NCI-H2029 treated with DMSO at 0.1 percent for 48 hours (cell line): ENCODE data around the gene CBLIF.
"Not testable (repeated sequence)": the region's sequence is repeated elsewhere in the genome, so short reads cannot be mapped to it uniquely, and the experiment has no call there.

ENCODE experiments used
- DNase-seq: peaks from one replicate; lab custom pipeline; 2025; lab: John Stamatoyannopoulos, UW

Gene CBLIF

GRCh38 chr11:59847626-59848025 is 2.3 kb upstream of the CBLIF start:
- no peak for DNase-seq

DNA sequence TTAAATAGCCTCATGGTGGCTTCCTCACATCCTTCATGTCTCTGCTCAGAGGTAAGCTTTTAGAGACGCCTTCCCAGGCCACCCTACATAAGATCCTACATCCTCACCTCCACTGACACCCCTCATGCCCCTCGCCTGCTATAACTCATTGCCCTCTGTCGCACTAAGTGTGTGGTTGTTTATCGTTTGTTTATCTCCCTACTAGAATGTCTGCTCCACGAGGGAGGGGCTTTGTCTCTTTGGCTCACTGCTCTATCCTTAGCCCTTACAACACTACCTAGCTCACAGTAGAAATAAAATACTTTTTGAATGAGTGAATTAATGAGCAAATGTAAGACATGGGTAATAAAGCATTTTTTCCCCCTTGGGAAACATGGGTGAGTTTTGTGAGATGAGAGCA is 1.3 kb upstream of the CBLIF start:
- no peak for DNase-seq

DNA sequence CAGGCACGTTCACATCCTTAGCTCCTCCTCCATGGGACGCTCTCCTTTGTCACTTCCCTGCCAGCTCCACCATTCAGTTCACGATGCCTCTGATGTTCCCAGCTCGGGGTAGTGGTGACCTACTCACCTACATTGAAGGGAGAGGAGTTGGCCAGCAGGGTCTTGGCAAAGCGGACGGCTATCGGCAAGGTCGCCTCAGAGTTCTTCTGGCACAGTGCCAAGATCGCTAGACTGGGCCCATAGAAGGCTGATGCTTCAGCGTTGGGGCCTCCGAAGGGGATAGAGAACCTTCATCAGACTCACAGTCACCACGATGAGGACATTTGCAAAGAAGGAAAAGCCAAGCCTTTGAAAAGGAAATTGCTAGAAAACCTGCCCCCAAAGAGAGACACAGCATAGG is 3.0 kb downstream of the CBLIF start:
- no peak for DNase-seq

DNA sequence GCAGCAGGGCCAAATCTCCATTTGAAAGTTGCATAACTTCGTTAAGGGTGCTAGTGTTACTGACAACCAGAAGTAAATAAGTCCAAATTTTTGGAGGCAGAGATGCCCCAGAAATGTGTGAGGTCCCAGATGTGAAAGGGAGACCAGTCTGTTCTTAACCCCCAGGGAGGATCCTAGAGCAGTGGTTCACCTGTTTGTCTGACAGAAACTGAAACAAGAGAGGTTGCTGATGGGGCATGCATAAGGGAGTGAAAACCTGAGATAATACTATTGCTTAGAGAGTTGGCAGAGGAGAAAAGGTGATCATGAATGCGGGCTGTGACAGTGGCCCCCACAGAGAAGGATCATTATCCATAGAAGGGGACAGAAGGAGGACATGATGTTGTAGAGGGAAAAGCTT is 3.8 kb downstream of the CBLIF start:
- DNase-seq, result no peak

DNA sequence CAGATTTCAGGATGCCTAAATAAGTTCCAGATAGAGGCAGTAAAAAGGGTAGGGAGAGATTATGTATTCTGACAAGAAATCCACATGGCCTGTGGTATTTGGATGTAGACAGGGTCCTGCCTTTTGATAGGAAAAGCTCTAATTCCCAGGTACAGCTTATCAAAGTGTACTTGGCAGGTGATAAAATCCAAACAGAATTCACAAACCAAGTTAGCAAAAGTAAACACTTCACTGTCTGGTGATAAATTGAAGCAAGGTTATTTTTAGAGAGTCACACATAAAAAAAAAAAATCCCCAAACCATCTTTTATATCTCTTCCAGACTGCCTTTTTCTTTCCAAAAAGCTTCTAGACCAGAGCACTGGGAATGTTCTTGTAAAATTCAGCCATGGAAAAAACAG is 5.7 kb downstream of the CBLIF start:
- DNase-seq, result no peak

- no peak for DNase-seq
Observed at GRCh38 chr11:59833602-59834001, 11.7 kb downstream of the CBLIF start.

DNA sequence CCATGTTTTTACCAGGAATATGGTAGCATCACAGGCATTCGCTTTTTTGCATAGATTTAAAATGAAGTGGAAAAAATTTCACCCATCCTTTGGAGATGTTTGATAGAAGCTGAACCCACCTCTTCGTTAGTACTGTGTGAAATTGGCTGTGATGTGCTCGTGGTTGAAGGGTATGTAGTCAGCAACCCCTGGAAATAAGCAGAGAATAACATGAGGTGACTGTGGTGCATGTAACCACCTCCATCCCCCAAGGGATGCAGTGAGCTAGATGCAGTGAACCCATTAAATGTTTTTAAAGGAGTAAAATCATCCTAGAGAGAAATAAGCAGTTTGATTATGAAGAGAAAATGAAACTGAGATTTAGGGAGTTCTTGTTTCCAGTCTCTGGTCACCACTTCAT is 15.9 kb downstream of the CBLIF start:
- DNase-seq, result no peak

- peak; percentile 14 for DNase-seq
Observed at GRCh38 chr11:59822989-59823566, 22.2 kb downstream of the CBLIF start.

DNA sequence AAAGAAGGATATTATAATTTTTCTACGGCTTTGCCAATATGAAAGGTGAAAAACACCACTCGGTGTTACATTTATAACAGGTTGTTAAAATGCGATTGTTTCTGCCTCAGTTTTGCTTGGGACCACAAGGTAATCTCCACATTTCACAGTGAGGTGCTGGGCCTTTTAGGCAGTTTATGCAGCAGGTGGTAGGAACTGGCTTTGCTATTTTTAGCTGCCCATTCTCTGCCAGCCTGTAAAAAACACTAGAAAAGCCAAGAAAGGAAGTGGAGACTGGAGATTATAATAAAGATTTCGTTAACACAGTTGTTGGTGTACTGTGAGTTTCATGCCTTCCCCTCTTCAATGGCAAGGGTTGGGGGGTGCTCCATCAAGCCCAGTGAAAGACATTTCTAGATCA is 26.7 kb downstream of the CBLIF start:
- DNase-seq, result no peak

GRCh38 chr11:59816434-59816833 is 28.9 kb downstream of the CBLIF start:
- not testable (repeated sequence) for DNase-seq

- no peak for DNase-seq
Observed at GRCh38 chr11:59815754-59816153, 29.5 kb downstream of the CBLIF start.

- no peak for DNase-seq
Observed at GRCh38 chr11:59814021-59814420, 31.3 kb downstream of the CBLIF start.

GRCh38 chr11:59813364-59813763 is 31.9 kb downstream of the CBLIF start:
- DNase-seq, result no peak

GRCh38 chr11:59812220-59812619 is 33.1 kb downstream of the CBLIF start:
- DNase-seq, result no peak

DNA sequence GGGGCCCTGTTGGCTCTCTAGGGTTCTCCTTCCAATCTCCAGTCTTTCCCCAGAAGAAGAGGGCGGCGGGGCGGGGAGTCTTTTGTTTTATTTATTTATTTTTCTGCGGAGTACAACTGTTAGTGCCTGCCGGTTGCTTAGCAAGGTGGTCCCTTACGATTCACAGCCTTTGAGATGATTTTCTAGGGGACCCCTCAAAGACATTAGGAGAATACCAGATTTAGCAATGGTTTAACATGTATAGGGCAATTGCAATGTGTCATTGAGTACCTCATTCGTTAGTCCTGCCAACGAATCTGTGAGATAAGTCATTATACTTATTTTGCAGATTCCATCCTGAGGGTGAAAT is 34.4 kb downstream of the CBLIF start:
- DNase-seq, result no peak

- peak; percentile 78 for DNase-seq
Observed at GRCh38 chr11:59810189-59810910, 34.9 kb downstream of the CBLIF start, which contains the start of gene MRPL16. TSS of gene MRPL16 (minus strand) at chr11:59810778. CDS start at chr11:59810658, 120 bp downstream.

- DNase-seq, result no peak
Observed at GRCh38 chr11:59807047-59807610, 38.2 kb downstream of the CBLIF start.

DNA sequence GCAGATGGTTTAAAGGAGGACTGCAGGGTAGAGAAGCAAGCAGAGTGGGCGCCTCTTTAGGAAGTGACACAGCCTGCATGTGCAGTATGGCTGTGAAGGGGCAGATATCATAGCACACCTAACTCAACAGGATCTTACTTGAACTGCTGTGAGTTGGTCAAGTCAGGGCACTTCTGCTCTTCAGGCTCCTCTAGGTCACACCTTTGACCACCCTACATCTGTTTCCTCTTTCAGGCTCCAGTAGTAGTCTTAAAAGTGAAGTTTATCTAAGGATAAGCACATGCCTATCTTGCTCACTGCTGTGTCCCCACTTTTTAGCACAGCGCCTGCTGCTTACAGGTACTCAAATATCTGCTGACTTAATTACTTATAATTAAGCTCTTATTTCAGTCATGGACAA is 41.2 kb downstream of the CBLIF start:
- DNase-seq, result no peak

DNA sequence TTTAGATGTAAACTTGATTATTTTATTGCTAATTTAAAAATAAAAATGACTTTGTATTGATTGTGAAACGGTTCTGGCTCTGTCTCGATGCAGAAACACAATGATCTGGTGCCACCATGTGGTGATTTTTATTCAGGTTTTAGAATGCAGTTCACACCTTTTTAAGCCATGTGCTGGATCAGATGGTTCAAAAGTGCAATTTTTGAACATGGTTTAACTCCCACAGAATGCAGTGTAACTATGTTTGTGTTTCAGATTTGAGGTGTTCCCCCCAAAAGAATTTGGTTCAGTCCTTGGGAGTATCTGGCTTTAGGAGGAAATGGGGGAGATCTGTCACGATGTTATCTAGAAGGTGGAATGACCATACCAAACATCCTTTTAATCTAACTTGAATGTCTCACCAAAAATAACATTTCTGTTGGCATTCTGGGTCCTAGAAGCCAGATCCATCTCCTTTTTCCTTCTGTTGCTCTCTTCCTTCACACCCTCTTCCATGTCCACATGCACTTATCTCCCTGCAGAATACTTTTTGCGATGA is 42.6 kb downstream of the CBLIF start:
- DNase-seq, result peak; percentile 41

DNA sequence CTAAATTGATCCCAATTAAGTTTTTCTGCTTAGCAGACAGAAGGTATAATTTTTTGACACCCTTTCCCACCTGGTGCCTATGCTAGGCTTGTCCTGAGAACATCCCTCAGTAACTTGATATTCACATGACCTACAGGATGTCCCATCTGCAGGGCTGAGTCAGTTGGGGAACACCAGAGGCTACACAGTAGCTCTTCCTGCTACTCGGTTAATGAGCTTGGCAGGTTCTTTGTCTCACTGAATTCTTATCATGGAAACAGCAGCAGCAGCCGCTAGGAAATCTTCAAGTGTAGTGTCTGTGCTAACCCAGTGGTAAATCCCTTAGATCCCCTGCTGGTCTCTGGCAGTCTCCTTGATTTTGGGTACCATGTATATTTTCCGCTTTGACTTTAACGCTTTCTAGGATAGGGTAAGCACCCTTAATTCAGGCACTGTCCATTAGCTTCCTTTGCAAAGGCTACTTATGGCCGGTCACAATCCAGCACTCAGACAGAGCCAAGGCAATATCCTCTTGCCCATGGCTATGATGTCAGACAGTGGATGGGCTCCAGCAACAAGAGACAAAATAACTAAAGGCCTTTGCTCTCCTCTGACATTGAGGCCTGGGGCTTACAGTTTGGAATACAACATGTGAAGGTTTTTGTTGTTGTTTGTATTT is 43.2 kb downstream of the CBLIF start:
- no peak for DNase-seq

DNA sequence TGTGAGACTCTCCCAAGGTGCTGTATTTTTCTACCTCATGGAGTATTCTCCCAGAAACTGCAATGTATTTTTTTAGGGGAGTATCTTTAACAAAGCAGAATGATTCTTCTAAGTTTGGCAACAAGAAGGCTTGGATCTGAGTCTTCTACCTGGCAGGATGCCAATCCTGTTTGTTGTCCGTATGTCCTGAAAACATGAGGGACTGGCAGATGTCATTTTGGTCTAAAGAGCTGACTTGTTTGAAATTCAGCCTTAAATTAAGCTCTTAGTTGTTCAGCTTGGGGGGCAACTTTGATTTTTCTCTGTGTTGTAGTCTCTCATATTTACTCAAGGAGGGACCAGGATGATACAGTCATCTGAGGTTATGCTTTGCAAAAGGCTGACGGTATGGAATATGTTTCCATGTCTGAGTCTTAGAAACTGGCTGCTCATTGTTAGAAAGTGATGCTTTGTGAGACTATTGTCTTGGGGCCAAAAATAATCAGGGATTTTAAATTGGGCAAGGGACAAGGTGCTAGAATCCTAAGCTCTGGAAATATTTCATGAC is 44.1 kb downstream of the CBLIF start:
- DNase-seq, result no peak

DNA sequence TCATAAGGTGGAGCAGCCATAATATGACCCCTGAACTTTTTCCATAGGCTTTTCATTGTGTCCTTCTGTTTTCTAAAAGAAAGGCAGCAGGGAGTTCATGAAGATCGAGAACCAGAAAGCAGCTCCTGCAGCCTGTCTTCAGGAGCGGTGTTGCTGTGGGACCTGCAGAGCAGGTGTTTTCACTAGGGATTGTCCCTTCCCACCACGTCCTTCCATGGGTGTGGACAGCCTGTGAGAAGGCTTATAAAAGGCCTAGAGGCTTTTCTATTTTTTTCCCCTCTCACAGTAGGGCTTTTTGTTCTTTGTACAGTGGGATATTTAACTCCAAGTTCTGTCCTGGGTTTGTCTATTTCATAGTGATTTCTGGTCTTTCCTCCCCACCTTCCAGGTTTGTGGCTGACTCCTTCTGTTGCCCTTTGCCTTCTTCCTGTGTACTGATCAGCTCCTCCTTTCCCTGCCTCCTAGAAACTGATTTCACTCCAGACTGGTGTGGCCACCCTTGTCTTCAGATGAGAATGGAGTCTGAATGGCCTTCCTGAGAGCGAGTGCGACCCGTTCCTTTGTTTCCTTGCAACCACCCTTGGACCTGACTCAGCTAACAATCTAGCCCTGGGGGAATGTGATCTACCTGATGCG is 44.8 kb downstream of the CBLIF start:
- no peak for DNase-seq
